GM21526 (cell line): ENCODE data around the gene TOP3B.

ENCODE experiments used
- ATAC-seq: cut with Tn5 transposase; IDR thresholded peaks from one replicate; pipeline ENCODE4 v1.9.1; 2021; ENCODE audit warnings: moderate library complexity; ENCODE audit not compliant: unreplicated experiment, low FRiP score

The TOP3B gene

DNA sequence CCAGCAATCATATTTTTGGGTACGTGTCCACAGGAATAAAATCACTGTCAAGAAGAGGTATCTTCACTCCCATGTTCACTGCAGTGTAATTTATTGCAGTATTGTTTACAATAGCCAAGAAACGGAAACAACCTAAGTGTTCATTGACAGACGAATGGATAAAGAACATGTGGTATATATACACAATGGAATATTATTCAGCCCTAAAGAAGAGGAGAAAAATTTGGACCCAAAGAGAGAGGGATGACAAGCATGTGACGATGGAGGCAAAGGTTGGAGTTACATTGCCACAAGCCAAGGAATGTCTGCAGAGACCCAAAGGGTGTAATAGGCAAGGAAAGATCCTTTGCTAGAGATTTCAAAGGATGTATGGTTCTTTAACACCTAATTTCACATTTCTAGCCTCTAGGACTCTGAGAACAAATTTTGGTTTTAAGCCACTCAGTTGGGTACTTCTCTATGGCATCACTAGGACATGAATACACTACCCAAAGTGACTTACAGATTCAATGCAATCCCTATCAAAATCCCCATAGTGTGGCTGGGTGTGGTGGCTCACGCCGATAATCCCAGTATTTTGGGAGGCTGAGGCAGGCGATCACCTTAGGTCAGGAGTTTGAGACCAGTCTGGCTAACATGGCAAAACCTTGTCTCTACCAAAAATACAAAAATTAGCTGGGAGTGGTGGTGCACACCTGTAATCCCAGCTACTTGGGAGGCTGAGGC, 31.1 kb upstream of the TOP3B start:
- no peak for ATAC-seq

DNA sequence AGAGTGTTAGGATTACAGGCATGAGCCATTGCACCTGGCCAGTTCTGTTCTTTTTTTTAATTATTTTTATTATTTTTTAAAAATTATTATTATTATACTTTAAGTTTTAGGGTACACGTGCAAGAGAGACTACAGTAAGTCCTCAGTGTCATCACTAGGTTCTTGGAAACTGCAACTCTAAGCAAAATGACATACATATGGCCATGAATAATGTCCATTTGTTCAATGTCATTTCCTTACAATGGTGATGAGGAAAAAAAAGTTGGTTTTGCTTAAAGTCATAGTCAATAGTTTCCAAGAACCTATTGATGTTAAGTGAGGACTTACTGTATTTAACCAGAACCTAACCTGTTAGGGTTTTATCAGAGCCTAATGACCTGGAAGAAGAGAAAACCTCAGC, 29.4 kb upstream of the TOP3B start:
- ATAC-seq, result no peak

DNA sequence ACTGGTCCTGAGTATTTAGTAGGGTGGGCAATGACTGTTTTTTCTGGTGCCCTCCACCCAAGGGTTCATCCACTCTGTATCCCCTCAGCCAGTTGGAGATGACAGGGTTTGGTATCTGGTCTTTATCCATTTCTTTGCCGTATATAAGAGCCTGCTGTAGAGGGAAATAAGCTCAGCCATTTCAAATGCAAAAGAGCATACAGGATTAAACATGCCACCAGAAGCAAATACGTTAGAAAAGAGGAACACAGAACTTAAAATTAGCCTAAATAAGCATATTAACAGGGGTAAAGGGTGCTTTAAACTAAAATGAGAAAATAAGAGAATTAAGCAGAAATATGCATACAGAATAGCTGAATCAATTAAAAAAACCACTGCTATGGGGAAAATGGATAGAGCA, 27.8 kb upstream of the TOP3B start:
- no peak for ATAC-seq

DNA sequence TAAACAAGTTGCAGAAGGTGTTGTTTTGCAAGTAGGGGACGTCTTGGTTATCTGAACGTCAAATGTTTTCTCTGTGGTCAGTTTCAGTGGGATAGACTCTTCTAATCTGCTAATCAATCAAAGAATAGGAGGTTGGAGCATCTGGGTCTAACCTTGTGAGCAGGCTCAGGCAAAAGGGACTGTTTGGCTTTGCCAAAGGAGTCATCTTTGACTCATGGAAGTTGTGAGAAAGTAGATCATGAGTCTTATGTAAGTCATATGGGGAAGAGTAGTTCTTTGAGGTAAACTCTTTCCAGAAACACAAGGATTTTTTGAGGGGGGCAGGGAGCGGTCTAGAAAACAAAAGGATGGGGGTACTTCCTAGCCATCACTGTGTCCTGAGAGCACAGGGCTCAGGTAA, 27.1 kb upstream of the TOP3B start:
- ATAC-seq, result no peak

DNA sequence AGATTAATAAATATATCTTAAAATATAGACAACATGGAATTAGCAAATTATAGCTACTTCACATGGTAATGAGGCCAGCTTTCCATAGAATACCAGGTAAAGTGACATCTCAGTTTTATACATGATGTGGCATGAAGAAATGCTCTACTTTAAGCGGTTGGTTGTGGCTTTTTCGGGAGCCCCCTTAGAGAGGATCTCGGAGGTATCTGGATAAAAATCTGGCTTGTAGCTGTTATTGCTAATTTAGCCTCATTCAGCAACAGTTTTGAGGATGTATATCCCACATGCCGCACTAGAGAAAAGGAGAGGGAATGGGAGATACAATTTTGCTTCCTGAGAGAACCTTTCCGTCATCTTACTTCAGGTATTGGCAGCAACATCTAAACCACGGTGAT, 24.0 kb upstream of the TOP3B start:
- ATAC-seq, result no peak

DNA sequence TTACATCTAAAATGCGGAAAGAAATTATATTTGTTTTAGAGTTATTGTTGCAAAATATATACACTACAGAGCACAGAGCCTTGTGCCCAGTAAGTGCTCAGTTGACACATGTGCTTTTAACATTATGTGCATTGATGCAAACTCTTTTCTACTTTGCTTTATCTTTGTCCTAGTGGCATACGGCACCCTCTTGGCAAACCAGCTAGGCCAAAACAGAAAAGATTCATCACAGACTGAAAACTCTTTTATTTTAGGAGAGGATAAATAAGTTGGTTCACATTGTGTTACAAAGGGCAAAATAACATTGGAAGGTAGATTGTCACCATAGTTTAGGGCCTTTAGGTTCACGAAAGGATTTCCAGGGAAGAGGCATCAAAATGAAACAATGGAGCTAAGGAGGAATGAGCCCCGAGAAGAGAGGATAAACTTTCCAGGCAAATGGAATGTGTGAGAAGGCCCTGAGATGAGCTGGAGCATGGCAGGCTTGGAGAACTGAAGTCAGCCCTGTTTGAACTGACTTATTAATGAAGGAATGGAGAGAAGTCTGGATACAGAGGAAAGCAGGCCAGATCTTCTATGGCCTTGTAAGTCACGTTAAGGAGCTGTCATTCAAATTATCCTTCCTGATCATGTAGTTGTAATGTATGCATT, 23.5 kb upstream of the TOP3B start:
- no peak for ATAC-seq

DNA sequence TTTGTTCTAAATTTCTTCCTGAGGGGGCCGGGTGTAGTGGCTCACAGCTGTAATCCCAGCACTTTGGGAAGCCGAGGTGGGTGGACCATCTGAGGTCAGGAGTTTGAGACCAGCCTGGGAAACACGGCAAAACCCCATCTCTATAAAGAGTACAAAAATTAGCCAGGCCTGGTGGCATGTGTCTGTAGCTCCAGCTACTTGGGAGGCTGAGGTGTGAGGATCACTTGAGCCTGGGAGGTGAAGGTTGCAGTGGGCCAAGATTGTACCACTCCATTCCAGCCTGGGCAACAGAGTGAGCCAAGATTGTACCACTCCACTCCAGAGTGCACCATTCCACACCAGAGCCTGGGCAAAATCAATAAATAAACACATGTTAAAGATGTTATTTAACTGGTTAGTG, 20.6 kb upstream of the TOP3B start:
- ATAC-seq, result no peak

DNA sequence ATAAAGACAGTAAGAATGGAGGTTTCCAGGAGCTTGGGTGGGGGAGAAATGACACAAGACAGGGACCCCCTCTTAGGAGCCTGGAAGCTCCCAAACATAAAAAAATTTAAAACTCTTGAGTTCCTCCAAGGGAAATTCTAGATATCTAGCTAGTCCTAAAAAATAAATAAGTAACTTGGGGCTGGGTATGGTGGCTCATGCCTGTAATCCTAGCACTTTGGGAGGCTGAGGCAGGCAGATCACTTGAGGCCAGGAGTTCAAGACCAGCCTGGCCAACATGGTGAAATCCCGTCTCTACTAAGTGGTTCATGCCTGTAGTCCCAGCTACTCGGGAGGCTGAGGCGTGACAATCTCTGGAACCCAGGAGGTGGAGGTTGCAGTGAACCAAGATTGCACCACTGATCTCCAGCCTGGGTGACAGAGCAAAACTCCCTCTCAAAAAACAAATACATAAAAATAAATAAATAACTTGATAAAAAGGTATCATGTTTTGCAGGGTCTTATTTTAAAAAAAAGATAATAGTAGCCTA, 20.0 kb upstream of the TOP3B start:
- ATAC-seq, result no peak

DNA sequence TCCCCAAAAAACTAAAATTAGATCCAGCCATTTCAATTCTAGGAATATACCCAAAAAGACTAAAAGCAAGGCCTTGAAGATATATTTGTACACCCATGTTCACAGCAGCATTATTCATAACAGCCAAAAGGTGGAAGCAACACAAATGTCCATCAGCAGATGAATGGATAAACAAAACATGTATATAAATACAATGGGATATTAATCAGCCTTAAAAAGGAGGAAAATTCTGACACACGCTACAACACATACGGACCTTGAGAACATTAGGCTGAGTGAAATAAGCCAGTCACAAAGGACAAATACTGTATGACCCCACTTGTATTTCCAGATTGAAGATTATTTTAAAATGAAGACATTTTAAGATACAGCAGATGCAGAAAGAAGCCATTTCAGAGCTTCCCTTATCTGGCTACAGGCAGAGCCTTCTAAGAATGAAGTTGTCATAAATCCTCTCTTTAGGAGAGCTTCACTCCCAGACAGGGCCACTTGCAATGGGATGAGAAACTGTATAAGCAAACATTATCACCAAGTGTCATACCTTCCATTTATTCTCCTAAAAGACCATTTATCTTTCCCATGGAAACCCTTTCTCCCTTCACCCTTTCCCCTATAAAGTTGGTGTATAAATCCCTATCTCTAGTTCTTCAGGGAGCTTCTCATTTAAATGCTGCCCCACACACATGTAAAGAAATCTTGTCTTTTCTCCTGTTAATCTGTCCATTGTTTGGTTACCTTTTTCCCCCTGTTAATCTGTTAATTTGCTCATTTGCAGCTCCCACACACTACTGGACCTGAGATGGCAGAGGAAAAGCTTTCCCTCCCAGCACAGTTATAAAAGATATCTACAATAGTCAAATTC, 19.3 kb upstream of the TOP3B start:
- ATAC-seq, result no peak

DNA sequence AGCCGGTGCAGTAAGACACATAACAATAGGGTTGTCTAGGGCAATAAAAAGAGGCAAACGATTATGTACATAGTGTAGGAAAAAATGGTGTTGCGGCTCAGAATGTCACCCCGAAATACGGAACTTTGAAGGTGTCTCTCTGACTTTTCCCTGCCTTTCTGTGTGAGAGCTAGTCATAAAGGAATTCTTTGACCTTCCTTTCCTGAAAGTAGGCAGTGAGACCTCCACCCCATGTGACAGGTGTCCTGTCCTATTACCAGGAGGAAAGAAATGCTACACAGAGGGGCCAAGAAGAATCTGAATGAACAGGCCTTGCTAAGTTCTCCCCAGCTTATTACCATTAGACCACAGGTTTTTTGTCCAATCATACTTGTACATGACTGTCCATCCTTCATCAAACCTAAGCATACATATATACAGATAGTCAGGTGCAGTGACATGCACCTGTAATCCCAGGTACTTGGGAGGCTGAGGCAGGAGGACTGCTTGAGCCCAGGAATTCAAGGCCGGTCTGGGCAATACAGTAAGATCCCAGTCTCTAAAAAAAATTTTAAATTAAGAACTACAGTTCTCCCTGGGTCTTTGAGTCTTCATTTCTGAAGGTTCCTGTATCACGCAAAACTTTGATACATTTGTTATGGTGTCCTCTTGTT, 16.1 kb upstream of the TOP3B start:
- ATAC-seq, result no peak

DNA sequence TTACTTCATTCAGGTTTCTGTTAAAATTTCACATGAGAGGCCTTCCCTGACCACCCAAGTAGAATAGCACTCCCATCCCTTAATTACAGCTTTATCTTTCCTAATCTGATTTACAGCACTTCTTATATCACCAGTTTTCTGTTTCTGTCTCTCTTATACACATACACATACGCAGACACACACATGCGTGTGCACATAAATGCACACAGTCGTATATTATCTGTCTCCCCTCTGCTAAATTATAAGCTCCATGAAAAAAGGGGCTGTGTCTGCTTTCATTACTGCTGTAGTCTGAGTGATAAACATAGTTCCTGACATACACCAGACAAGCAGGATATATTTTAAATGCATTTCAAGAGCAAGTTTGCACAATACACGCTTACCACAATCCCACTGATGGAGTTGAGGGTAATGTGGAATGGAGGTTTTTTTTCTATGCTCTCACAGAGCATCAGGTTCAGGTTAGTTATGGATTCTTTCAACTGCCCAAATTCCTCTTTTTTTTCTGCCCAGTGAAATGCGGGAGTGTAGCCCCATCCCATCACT, 13.7 kb upstream of the TOP3B start:
- no peak for ATAC-seq

DNA sequence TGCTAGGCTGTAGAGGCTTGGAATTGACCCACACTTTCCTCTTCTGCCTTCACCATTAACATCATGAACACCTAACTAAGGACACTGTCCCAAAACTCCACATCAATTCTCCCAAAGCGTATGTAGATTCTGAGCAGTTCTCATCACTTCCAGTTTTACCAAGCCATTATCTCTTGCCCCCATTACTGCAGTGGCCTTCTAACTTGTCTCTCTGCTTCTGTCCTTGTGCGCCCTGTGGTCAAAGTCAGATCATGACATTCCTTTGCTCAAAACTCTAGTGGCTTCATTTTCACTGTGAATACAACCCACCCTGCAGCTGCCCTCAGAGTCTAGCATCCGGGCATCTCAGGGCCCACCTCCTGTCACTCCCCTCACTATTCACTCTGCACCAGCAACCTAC, 13.1 kb upstream of the TOP3B start:
- ATAC-seq, result no peak

DNA sequence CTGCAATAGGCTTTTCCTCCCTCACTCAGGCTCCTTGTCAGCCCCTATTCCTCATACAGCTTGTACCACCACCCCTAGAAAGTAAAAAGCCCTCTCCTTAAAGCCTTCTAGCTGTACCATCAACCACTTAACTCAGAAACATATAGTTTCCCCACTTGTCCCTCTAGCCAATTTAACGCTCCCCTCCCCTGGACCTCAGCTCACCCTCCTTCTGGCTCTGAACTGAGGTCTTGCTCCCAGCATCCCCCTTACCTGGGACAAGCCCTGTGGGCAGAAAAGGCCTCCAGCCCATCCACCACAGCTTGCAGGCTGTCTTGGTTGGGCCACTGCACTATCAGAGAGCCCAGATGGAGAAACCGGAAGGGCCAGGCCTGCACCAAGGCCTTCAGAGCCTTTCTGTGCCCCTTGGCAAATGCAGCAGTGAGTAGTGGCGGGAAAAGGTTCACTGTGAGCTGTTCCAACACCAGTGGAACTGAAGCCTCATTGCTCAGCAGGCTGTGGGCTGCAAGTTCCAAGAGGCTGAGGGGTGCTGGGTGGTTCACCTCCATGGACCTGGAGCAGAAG, 12.4 kb upstream of the TOP3B start:
- no peak for ATAC-seq

DNA sequence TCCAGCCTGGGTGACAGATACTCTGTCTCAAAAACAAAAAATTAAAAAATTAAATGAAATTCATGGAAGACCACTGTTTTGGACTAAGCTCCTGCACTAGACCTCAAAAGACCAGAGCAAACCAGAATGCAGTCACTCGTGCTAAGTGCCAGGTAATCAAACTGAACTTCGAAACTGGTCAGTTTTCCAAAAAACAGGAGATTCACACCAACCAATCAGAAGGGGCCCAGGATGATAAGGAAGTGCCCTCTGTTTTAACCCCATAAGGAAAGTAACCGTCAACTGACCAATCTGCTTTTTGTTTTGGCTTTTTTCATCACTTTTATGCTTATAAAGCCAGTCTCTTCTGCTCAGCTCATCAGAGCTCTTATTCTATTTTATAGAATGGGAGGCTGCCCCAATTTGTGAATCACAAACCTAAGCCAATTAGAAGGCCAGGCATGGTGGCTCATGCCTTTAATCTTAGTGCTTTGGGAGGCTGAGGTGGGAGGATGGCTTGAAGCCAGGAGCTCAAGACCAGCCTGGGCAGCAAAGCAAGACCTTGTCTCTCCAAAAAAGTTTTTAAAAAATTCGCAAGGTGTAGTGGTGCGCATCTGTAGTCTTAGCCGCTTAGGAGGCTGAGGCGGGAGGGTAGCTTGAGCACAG, 10.1 kb upstream of the TOP3B start:
- no peak for ATAC-seq

DNA sequence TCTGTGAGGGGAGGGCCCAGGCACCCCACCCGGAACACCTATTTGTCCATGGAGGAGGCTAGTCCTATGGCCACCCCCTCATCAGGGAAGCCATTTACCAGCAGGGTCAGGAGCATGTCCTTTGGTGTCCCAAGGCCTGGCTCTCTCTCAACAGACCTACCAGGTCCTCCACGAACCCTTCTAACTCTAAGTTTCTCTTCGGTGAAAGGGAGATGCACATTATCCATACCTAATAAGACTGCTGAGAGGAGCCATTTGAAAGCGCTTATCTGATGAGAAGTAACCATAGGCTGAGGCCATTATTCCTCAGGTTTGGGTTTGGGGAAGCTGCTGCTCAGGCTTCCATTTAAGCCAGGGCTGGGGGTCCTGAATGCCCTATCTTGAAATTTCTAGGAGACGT, 9.2 kb upstream of the TOP3B start:
- no peak for ATAC-seq

DNA sequence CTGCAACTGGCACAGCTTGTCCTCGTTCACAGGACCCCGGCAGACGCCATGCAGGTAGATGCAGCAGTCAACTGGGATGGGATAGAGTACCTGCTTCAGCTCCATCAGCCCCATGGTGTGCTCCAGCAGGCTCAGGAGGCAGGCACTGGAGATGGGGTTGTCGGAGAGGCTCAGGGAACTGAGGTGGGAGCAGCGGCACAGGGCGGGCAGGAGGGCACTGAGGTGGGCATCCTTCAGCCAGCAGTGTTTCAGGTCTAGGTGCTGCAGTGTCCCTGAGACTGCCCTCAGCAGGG, 8.7 kb upstream of the TOP3B start:
- no peak for ATAC-seq

DNA sequence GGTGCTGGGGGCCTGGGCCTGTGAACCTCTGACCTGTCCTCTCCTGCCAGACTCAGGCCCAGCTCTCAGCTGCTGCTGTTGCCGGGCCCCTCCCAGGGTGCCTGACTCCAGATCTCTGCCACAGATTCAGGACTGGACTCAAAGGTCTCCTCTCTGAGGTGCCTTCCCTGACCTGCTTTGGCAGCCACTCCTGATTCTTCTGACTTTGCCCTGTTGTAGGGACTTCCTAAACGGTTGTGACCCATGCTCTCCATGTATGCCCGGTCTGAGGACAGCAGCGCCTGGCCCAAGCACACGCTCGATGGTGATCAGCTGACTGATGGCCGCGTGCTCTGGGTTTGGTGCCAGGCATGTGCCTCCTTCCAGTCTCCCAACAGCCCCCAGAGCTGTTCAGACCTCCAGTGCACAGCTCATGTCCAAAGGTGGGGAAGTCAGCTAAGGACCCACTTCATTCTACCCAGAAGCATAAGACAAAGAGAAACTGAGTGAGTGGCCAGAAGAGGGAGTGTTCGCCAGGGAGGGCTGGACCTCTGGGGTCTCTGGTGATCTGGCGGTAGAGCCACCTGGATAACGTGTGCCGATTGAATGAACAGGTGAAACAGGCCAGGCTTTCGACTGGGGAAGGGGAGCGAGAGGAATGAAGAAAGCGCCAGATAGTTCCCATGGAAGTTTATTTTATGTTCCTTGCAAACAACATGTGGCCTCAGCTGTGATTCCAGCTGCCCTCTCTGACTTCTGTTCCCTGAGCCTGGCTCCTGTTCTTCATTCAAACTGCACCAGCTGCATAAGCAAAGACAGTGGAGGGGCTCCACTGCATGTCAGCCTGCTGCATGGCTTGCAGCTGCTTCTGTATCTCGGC, 8.1 kb upstream of the TOP3B start:
- ATAC-seq, result no peak

DNA sequence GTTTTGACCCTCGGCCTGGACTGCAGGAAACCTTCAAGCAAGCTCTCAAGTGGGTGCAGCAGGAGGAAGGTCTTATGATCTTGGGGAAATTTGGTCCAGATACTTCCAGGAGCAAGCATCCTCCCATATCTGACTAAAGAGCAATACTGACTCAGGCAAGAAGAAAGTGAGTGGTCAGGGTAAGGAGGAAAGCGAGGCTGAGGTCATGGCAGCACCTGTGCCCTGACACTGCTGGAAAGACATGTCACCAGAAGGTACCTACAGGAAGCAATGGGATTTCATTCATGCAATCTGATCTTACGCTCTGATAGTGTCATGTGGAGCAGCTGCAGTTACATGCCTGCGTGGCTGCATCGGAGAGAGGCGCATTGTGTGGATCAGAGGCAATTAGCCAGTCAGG, 6.5 kb upstream of the TOP3B start:
- ATAC-seq, result no peak

DNA sequence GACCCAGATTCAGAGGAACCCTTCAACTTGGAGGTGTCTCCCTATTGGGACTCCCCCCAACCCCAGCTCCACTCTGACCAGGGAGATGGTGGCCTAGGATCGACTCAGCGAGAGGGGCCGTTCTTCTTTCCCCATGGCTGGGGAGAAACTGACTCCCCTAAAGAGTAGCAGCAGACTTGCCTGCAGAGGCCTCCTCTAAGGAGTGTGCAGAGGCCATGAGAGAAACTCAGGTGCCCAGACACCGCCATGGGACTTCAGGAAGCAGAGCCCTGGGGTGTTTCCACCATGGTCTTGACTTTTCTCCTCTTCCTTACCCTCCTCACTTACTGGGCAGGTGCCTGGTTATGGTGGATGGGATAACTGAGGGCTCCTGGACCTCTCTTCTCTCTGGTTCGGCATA, 2.6 kb upstream of the TOP3B start:
- no peak for ATAC-seq
